Measurements from ENCODE around the gene HTR1D.

DNA sequence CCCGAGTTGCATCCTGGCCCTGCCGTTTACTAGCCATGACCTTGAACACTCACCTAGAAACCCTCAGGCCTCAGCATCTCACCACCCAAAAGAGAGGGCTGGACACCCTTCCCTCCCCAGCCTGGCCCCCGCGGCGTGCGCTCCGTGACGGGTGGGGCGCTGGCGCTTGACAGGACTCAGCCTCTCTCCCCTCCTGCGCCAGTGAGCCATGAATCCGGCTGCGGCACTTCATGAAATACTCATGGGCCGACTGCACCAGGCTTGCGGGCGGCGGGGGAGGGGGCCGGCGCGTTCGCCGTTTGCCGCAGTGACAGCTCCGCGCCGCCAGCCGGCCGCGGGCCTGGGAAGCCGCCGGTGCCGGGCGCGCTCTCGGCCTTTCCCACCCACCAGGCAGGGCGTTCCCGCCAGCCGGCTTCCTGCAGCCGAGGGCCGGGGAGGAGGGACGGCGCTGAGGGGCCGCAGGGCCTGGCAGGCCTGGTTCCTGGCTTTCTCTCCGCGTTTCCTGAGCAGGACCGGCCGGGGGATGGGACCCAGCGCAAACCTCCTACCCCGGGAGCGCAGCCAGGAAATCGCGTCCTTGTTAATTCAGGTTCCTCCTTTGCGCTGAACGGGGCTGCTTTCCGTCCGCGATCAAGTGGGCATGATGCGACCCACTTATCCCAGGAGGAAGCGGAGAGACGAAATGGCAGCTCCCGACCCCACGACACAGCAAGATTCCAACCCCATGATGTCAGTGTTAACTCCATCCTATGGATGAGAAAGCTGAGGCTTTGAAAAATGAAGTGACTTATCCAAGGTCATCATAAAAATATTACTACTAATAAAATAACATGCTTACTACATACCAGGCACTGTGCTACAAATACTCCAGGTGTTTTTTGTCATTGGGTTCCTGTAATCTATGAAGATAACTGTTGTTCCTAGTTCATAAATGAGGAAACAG lies 39.6 kb downstream of the HTR1D start:
- TF ChIP-seq, protein P1, sequence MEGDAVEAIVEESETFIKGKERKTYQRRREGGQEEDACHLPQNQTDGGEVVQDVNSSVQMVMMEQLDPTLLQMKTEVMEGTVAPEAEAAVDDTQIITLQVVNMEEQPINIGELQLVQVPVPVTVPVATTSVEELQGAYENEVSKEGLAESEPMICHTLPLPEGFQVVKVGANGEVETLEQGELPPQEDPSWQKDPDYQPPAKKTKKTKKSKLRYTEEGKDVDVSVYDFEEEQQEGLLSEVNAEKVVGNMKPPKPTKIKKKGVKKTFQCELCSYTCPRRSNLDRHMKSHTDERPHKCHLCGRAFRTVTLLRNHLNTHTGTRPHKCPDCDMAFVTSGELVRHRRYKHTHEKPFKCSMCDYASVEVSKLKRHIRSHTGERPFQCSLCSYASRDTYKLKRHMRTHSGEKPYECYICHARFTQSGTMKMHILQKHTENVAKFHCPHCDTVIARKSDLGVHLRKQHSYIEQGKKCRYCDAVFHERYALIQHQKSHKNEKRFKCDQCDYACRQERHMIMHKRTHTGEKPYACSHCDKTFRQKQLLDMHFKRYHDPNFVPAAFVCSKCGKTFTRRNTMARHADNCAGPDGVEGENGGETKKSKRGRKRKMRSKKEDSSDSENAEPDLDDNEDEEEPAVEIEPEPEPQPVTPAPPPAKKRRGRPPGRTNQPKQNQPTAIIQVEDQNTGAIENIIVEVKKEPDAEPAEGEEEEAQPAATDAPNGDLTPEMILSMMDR (IDR thresholded peaks at IDR 0.05) = peak in 1 of 3 experiments; percentile 29
- TF ChIP-seq POLR2A (IDR thresholded peaks at IDR 0.05) = no peak

Data from testis (tissue), 2 donors.